Glutamatergic neuron (in vitro differentiated cells): ENCODE data around the gene ARHGAP31. TPM values are rescaled to one million over a fixed set of nuclear protein-coding genes. Genes with fewer than 3 reads are reported as not detected.

Source experiments
- DNase-seq: peaks from one replicate; pipeline ENCODE4 v3.0.0; 2022
- H3K27ac Mint-ChIP-seq: one replicate; pipeline ENCODE4 v1.8.0; 2020; ENCODE audit warnings: mild to moderate bottlenecking, mixed read lengths, inconsistent platforms; ENCODE audit not compliant: unreplicated experiment
- H3K27me3 Mint-ChIP-seq: one replicate; pipeline ENCODE4 v1.8.0; 2020; ENCODE audit warnings: mild to moderate bottlenecking, moderate library complexity, mixed read lengths, inconsistent platforms; ENCODE audit not compliant: unreplicated experiment
- H3K36me3 Mint-ChIP-seq: one replicate; pipeline ENCODE4 v1.8.0; 2020; ENCODE audit warnings: mild to moderate bottlenecking, mixed read lengths, inconsistent platforms; ENCODE audit not compliant: unreplicated experiment
- H3K4me1 Mint-ChIP-seq: one replicate; pipeline ENCODE4 v1.8.0; 2020; ENCODE audit warnings: mild to moderate bottlenecking, low read depth, mixed read lengths, inconsistent platforms; ENCODE audit not compliant: unreplicated experiment
- H3K4me3 Mint-ChIP-seq: one replicate; pipeline ENCODE4 v1.8.0; 2020; ENCODE audit warnings: mild to moderate bottlenecking, mixed read lengths, inconsistent platforms; ENCODE audit not compliant: unreplicated experiment
- H3K9me3 Mint-ChIP-seq: one replicate; pipeline ENCODE4 v1.8.0; 2020; ENCODE audit warnings: mild to moderate bottlenecking, moderate library complexity, mixed read lengths, inconsistent platforms; ENCODE audit not compliant: unreplicated experiment
- total RNA-seq: library from RNA; stranded (reverse); fragmentation: NEBNext Ultra II Directional; extraction: Animal tissue kit (Norgen Biotek cat#: 25700); gene quantifications from one replicate; pipeline ENCODE4 v1.2.1, GENCODE V29; 2021; ENCODE audit not compliant: unreplicated experiment
- TF ChIP-seq, protein P1 (sequence below): fragments of 200-600 bp; sonication (generic); IDR thresholded peaks from one replicate; pipeline ENCODE4 v1.5.0; 2021; ENCODE audit not compliant: partially characterized antibody, unreplicated experiment

The ARHGAP31 gene
- total RNA-seq, 1 donor from 2014 or later = 0.20 TPM

DNA sequence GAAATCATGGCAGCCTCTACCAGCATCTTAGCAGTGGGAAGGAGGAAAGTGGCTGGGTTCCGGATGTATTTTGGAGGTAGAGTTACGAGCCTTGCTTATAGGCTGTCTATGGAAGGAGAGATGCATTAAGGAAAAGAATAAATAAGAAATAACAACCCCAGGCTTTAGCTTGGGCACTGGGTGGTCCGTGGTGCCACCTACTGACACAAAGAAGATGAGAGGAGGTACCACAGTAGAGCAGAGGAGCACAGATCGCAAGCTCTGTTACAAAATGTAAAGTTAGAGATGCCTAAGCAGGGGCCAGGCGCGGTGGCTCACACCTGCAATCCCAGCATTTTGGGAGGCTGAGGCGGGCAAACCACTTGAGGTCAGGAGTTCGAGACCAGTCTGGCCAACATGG is 94.4 kb downstream of the ARHGAP31 start:
- Mint-ChIP-seq H3K27me3 (peaks cover 2% of the 10 kb centered on the region), H3K36me3 (no peaks in the 10 kb centered on the region), H3K4me3 (no peak overlapping the region), H3K9me3 (no peaks in the 10 kb centered on the region), H3K4me1 (no peaks in the 10 kb centered on the region), H3K27ac (no peak overlapping the region)
- DNase-seq = no peak
- TF ChIP-seq, protein P1, sequence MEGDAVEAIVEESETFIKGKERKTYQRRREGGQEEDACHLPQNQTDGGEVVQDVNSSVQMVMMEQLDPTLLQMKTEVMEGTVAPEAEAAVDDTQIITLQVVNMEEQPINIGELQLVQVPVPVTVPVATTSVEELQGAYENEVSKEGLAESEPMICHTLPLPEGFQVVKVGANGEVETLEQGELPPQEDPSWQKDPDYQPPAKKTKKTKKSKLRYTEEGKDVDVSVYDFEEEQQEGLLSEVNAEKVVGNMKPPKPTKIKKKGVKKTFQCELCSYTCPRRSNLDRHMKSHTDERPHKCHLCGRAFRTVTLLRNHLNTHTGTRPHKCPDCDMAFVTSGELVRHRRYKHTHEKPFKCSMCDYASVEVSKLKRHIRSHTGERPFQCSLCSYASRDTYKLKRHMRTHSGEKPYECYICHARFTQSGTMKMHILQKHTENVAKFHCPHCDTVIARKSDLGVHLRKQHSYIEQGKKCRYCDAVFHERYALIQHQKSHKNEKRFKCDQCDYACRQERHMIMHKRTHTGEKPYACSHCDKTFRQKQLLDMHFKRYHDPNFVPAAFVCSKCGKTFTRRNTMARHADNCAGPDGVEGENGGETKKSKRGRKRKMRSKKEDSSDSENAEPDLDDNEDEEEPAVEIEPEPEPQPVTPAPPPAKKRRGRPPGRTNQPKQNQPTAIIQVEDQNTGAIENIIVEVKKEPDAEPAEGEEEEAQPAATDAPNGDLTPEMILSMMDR = no peak

DNA sequence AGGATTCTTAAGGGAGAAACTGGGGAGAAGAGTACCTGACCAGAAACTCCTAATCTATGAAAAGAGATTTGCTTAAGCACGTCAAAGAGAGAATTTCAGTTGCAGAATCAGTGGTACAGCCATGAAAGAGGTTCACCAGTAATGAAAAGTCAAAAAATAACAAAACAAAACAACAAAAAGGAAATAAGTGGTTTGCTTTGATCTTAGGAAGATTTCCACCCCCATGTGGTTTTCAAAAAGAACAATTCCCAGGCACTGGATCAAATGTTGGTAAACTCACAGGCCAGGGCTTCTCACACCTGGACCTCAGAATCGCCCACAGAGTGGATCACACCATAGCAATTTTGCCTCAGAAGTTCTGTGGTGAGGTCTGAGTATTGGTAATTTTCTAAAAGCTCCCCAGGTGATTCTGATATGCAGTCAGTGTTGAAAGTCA is 101.8 kb downstream of the ARHGAP31 start:
- H3K36me3 Mint-ChIP-seq = no peaks in the 10 kb centered on the region

DNA sequence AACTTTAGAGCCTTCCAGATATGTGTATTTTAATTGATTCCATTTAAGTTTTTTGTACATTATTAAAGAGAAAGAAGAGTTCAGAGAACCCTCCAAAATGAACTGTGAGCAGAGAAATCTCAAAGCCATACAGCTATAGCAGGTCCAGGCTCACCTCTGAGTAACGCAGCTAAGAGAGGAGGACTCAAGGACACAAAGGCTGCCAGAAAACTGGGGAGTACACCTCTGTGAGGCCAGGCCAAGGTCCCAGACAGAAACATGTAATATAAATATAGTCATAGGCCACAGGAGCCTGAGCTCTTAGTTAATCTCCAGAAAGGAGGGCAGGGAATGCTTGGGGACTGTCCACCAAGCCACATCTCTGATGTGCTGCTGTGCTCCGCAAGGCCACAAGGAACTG is 102.7 kb downstream of the ARHGAP31 start:
- no peak for DNase-seq
- Mint-ChIP-seq H3K27ac (no peak overlapping the region), H3K27me3 (peaks cover 3% of the 10 kb centered on the region), H3K9me3 (no peaks in the 10 kb centered on the region), H3K4me1 (no peaks in the 10 kb centered on the region), H3K4me3 (no peak overlapping the region), H3K36me3 (no peaks in the 10 kb centered on the region)
- TF ChIP-seq, protein P1 = no peak

More for the DNA sequence above, 101.8 kb downstream of the ARHGAP31 start:
- Mint-ChIP-seq H3K4me1 (no peaks in the 10 kb centered on the region), H3K9me3 (no peaks in the 10 kb centered on the region), H3K27me3 (peaks cover 3% of the 10 kb centered on the region), H3K4me3 (no peak overlapping the region), H3K27ac (no peak overlapping the region)
- DNase-seq = no peak
- TF ChIP-seq, protein P1 = no peak

DNA sequence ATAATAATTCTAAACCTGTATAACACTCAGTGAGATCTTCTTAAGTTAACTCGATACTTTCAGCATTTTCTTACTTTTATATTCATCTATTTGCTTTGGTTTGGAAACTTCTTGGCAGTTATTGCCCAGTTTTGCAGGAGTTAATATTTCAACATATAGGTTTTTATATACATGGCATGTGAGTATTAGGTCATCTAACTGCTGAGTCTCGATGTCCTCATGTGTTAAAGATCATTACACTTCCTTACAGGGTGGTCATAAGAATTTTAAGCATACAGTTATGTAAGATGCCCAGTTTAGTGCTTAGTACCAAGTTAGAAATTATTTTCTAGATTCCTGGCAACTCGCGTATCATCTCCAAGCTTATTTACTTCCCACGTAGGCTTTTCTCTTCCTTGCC is 106.3 kb downstream of the ARHGAP31 start:
- TF ChIP-seq, protein P1 = no peak
- Mint-ChIP-seq H3K27ac (no peak overlapping the region), H3K9me3 (no peaks in the 10 kb centered on the region), H3K4me1 (no peaks in the 10 kb centered on the region), H3K36me3 (no peaks in the 10 kb centered on the region), H3K27me3 (peaks cover 1% of the 10 kb centered on the region), H3K4me3 (no peak overlapping the region)
- no peak for DNase-seq

DNA sequence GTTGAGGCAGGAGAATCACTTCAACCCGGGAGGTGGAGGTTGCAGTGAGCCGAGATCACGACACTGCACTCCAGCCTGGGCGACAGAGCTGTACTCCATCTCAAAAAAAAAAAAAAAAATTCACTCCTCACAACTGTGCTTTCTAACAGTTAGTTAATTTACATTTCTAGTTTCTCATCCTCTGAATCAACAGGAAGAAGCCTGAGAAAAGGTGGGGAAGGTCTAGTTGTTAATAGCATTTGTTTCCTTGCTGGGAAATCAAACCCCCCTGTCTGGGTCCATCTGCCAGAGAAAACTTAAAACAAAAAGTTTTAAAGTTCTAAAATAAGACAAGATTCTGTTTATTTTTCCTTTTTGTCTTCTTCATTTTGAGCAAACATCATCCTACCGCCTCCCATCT is 106.9 kb downstream of the ARHGAP31 start:
- TF ChIP-seq, protein P1 = no peak
- no peak for DNase-seq
- no peak overlapping the region for H3K27ac Mint-ChIP-seq
- H3K4me1 Mint-ChIP-seq = no peaks in the 10 kb centered on the region
- no peaks in the 10 kb centered on the region for H3K9me3 Mint-ChIP-seq
- no peak overlapping the region for H3K4me3 Mint-ChIP-seq
- H3K27me3 Mint-ChIP-seq = peaks cover 1% of the 10 kb centered on the region
- no peaks in the 10 kb centered on the region for H3K36me3 Mint-ChIP-seq
